ENCODE results near the gene ST14.
"Not testable (repeated sequence)": the region's sequence is repeated elsewhere in the genome, so short reads cannot be mapped to it uniquely, and the experiment has no call there.

ST14 gene

GRCh38 chr11:130237282-130238006, 77.9 kb downstream of the ST14 start:
- no peak for DNase-seq

GRCh38 chr11:130241713-130242112, 82.1 kb downstream of the ST14 start:
- DNase-seq, result no peak

- peak; percentile 34 for DNase-seq
Observed at GRCh38 chr11:130243816-130244215, 84.2 kb downstream of the ST14 start.

- DNase-seq, result no peak
Observed at GRCh38 chr11:130244848-130245247, 85.3 kb downstream of the ST14 start.

GRCh38 chr11:130245375-130245774, 85.8 kb downstream of the ST14 start:
- DNase-seq, result not testable (repeated sequence)

GRCh38 chr11:130246270-130246669, 86.7 kb downstream of the ST14 start:
- DNase-seq, result no peak

- DNase-seq, result no peak
Observed at GRCh38 chr11:130246738-130247137, 87.2 kb downstream of the ST14 start.

- DNase-seq, result no peak
Observed at GRCh38 chr11:130247319-130247718, 87.7 kb downstream of the ST14 start.

GRCh38 chr11:130249371-130249770, 89.8 kb downstream of the ST14 start:
- DNase-seq, result no peak

GRCh38 chr11:130249929-130250328, 90.3 kb downstream of the ST14 start:
- DNase-seq, result not testable (repeated sequence)

GRCh38 chr11:130251763-130252162, 92.2 kb downstream of the ST14 start:
- not testable (repeated sequence) for DNase-seq
